Esophagus muscularis mucosa (tissue), 4 donors: ENCODE measurements around the gene HYI. TPM values are rescaled to one million over a fixed set of nuclear protein-coding genes. Genes with fewer than 3 reads are reported as not detected.

ENCODE experiments used
- DNase-seq: peaks from one replicate; pipeline ENCODE4 v3.0.0-alpha.2; 2017; ENCODE audit errors: extremely low spot score
- H3K27ac ChIP-seq, 4 donors: fragments of 200-600 bp; sonication (generic); replicated peaks in 1 of 4; 1 replicate in 3 of 4; 2 replicates in 1 of 4; pipeline ENCODE4 v1.5.1; 2016 to 2019; ENCODE audit warnings: mild to moderate bottlenecking in 1 of 4
- H3K27me3 ChIP-seq, 4 donors: fragments of 200-600 bp; sonication (generic); one replicate each; pipeline versions ENCODE4 v1.5.1 to v1.6.0; 2016 to 2019
- H3K36me3 ChIP-seq, 4 donors: fragments of 200-600 bp; sonication (generic); one replicate each; pipeline ENCODE4 v1.5.1; 2016 to 2019
- H3K4me1 ChIP-seq, 4 donors: fragments of 200-600 bp; sonication (generic); one replicate each; pipeline ENCODE4 v1.5.1; 2016 to 2019
- H3K4me3 ChIP-seq, 4 donors: fragments of 200-600 bp; sonication (generic); 1 replicate in 2 of 4; 2 replicates in 2 of 4; pipeline ENCODE4 v1.5.1; 2016 to 2019; ENCODE audit warnings: mild to moderate bottlenecking in 4 of 4, moderate library complexity in 1 of 4
- H3K9me3 ChIP-seq, 4 donors: fragments of 200-600 bp; sonication (generic); 1 replicate in 3 of 4; 2 replicates in 1 of 4; pipeline ENCODE4 v1.5.1; 2016 to 2019
- CTCF ChIP-seq, 3 experiments: fragments of 200-600 bp in 2 of 3; fragments of 450-650 bp in 1 of 3; sonication (generic) in 2 of 3; IDR thresholded peaks; one replicate each; pipeline ENCODE4 v1.5.1; 2017 to 2019; ENCODE audit warnings: antibody characterized with exemption in 3 of 3, mild to moderate bottlenecking in 2 of 3, moderate library complexity in 1 of 3
- EP300 ChIP-seq: sonication (generic); formaldehyde crosslinking; IDR thresholded peaks from one replicate; pipeline ENCODE4 v1.6.1; 2017; ENCODE audit warnings: antibody characterized with exemption
- POLR2A ChIP-seq: fragments of 450-650 bp; IDR thresholded peaks from one replicate; pipeline ENCODE4 v1.6.1; 2017; ENCODE audit warnings: antibody characterized with exemption, moderate library complexity, mild to moderate bottlenecking, low read depth
- POLR2AphosphoS5 ChIP-seq, 2 donors: sonication (generic); formaldehyde crosslinking; IDR thresholded peaks; one replicate each; pipeline ENCODE4 v1.6.1; 2017; ENCODE audit warnings: antibody characterized with exemption in 2 of 2
- WGBS: methylation state at CpG from one replicate; pipeline ENCODE4 v1.1.5; 2018; 5-methylcytosine and 5-hydroxymethylcytosine counted together
- intact Hi-C: fragments of 100-400 bp; cut with DNase I; formaldehyde crosslinking; loops from one replicate; pipeline ENCODE4 v1.15.1; 2023
- total RNA-seq, 4 donors: library from RNA; depleted of rRNA; stranded (reverse); fragments of >200 nt; gene quantifications; one replicate each; pipeline versions ENCODE4 v1.1.0 to v1.2.1, GENCODE V29; 2016

HYI gene
- total RNA-seq, 4 donors from 2014 or later: 36.3 to 60.5 (median 50.6) TPM

DNA sequence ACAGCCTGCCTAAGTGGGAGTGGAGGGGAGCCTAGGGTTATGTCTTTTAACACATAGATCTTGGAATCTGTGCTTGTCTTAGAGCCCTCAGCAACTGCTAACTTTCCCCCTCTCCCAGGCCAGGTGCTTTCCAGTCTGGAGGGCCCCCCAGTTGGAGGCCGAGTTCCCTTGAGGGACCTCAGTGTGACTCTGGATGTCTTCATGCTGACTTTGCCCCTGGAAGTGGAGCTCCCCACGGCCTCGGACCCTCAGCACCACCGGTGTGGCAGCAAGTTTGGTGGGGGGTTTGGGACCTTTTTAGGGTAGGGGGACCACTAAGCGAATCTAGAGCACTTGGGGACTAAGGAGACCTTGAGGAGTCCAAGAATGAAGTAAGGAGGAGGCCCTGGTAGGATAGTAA, 22.9 kb downstream of the HYI start:
- peaks cover 0 to 12% (median 10%) of the 10 kb centered on the region in 4 donors for H3K4me1 ChIP-seq
- 100% methylated on average over 5 of the region's 5 CpGs for WGBS
- no peak overlapping the region for H3K4me3 ChIP-seq
- no peaks in the 10 kb centered on the region for H3K9me3 ChIP-seq
- H3K27ac ChIP-seq: no peak overlapping the region
- intact Hi-C loops: no loop called here
- peaks cover 77 to 96% (median 94%) of the 10 kb centered on the region in 4 donors for H3K36me3 ChIP-seq
- TF ChIP-seq POLR2A (no peak), EP300 (no peak), POLR2AphosphoS5 (IDR thresholded peaks at IDR 0.05) (no peak)
- no peaks in the 10 kb centered on the region for H3K27me3 ChIP-seq
- no peak for DNase-seq

DNA sequence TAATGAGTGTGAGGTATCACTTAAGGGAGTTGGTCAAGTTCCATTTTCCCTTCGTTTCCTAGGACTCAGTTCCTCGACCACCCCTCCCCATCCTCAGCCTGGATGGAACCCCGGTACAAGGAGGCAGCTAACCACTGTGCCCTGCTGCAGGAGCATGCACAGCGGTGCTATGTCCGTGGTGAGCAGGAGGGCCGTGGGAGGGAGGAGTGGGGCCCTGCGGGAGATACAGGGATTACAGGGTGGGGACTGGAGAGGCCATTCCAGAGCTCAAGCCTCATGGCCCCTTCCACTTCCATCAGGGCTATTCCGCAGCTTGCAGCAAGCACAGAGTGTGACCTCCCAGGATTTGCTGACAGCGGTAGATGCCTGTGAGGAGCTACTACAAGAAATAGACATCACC, 25.8 kb downstream of the HYI start:
- Histone ChIP-seq H3K4me1 (no peaks in the 10 kb centered on the region), H3K9me3 (no peaks in the 10 kb centered on the region), H3K36me3 (peaks cover 74 to 100% (median 99%) of the 10 kb centered on the region in 4 donors), H3K27me3 (no peaks in the 10 kb centered on the region), H3K4me3 (no peak overlapping the region), H3K27ac (no peak overlapping the region)
- TF ChIP-seq EP300 (no peak), CTCF (IDR thresholded peaks at IDR 0.05) (no peak), POLR2AphosphoS5 (IDR thresholded peaks at IDR 0.05) (no peak), POLR2A (no peak)
- no peak for DNase-seq
- intact Hi-C loops: no loop called here
- WGBS: 77% methylated on average over 9 of the region's 9 CpGs

GRCh38 chr1:43427524-43427923, 26.2 kb downstream of the HYI start:
- H3K27me3 ChIP-seq: no peaks in the 10 kb centered on the region
- WGBS: 90% methylated on average over 14 of the region's 14 CpGs
- no peak for DNase-seq
- H3K4me1 ChIP-seq: no peaks in the 10 kb centered on the region
- H3K27ac ChIP-seq: no peak overlapping the region
- intact Hi-C loops: no loop called here
- TF ChIP-seq POLR2AphosphoS5 (IDR thresholded peaks at IDR 0.05) (no peak), POLR2A (no peak), CTCF (IDR thresholded peaks at IDR 0.05) (no peak), EP300 (no peak)
- H3K4me3 ChIP-seq: no peak overlapping the region
- H3K9me3 ChIP-seq: no peaks in the 10 kb centered on the region
- peaks cover 73 to 100% (median 99%) of the 10 kb centered on the region in 4 donors for H3K36me3 ChIP-seq

DNA sequence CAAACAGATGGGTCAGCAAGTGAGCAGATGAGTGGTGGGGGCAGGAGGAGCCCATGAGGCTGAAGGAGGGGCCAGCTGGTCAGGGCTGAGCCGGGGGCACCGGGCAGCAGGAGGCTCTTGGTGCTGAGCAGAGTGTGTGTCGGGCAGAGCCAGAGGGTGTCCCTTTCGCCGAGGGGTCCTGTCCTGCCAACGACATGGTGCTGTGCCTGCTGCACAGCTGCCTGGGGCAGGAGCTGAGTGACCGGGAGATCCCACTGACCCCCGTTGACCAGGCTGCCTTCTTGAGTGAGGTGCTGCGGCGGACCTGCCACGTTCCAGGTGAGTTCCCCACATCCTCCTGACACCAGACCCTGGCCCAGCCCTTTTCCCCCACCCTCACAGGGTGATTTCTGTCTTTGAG, 27.5 kb downstream of the HYI start:
- no peak overlapping the region for H3K4me3 ChIP-seq
- DNase-seq: no peak
- no peak overlapping the region for H3K27ac ChIP-seq
- WGBS: 90% methylated on average over 11 of the region's 11 CpGs
- intact Hi-C loops: no loop called here
- TF ChIP-seq POLR2AphosphoS5 (IDR thresholded peaks at IDR 0.05) (no peak), POLR2A (no peak), CTCF (IDR thresholded peaks at IDR 0.05) (no peak), EP300 (no peak)
- H3K27me3 ChIP-seq: no peaks in the 10 kb centered on the region
- no peaks in the 10 kb centered on the region for H3K4me1 ChIP-seq
- no peaks in the 10 kb centered on the region for H3K9me3 ChIP-seq
- peaks cover 73 to 100% (median 99%) of the 10 kb centered on the region in 4 donors for H3K36me3 ChIP-seq

DNA sequence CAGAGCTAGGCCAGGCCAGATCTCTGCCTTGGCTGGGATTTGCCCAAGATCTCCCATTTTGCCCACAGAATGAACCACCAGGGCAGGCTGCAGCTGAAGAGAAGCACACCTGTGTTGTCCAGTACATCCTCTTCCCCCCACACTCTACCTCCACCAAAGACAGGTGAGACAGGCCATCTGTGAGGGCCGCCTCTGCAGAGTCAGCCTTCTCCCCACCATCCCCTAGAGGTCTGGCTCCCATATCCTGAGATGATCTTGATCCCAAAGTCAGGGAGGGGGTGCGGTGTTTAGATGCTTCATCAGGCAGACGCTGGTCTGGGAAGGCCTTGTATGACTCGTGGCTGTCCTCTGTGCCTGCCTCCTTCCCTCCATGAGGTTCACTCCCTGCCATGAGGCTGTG, 28.7 kb downstream of the HYI start:
- H3K27ac ChIP-seq: no peak overlapping the region
- H3K4me3 ChIP-seq: no peak overlapping the region
- peaks cover 74 to 100% (median 99%) of the 10 kb centered on the region in 4 donors for H3K36me3 ChIP-seq
- no peaks in the 10 kb centered on the region for H3K27me3 ChIP-seq
- H3K4me1 ChIP-seq: no peaks in the 10 kb centered on the region
- TF ChIP-seq EP300 (no peak), POLR2AphosphoS5 (IDR thresholded peaks at IDR 0.05) (no peak), POLR2A (no peak), CTCF (IDR thresholded peaks at IDR 0.05) (no peak)
- H3K9me3 ChIP-seq: no peaks in the 10 kb centered on the region
- no peak for DNase-seq
- WGBS: 74% methylated on average over 4 of the region's 4 CpGs
- intact Hi-C loops: no loop called here
